Caco-2 (cell line): ENCODE results near the gene CFAP77. TPM values are rescaled to one million over a fixed set of nuclear protein-coding genes. Genes with fewer than 3 reads are reported as not detected.
A peak's percentile ranks its signal among the peaks of the same experiment; 100 is the strongest.

Experiments
- BruUV-seq: library from RNA; stranded (reverse); fragments of 400-500 nt; replicated peaks from 2 replicates; lab custom pipeline; 2021; lab: Mats Ljungman, UMichigan
- CTCF ChIA-PET: fragments of 300-600 bp; sonication (Branson Sonifier 250); formaldehyde crosslinking; loops from one replicate; lab custom pipeline; 2022; ENCODE audit warnings: antibody characterized with exemption; lab: Charles Lee
- POLR2A ChIA-PET: fragments of 300-600 bp; sonication (Branson Sonifier 250); formaldehyde crosslinking; loops from one replicate; lab custom pipeline; 2022; ENCODE audit warnings: antibody characterized with exemption; lab: Charles Lee
- DNase-seq, 2 experiments: peaks; one replicate each; pipeline versions ENCODE4 v3.0.0 to v3.0.0-alpha.2; 2020 to 2022
- H3K27me3 ChIP-seq: replicated peaks from 2 replicates; pipeline ENCODE4 v1.6.0; 2011; ENCODE audit warnings: low read length; ENCODE audit not compliant: control insufficient read depth, insufficient read depth
- H3K36me3 ChIP-seq: 2 replicates; pipeline ENCODE4 v1.5.1; 2011; ENCODE audit warnings: low read length; ENCODE audit not compliant: control insufficient read depth, insufficient read depth
- H3K4me1 ChIP-seq: fragments of 250-450 bp; sonication (Bioruptor Pico); 2 replicates; pipeline ENCODE4 v1.5.1; 2020; ENCODE audit warnings: mild to moderate bottlenecking
- H3K4me3 ChIP-seq: 2 replicates; pipeline ENCODE4 v1.5.1; 2011; ENCODE audit warnings: low read depth, mild to moderate bottlenecking, control low read depth, low read length
- H3K9me3 ChIP-seq: fragments of 250-450 bp; sonication (Bioruptor Pico); 2 replicates; pipeline ENCODE4 v1.5.1; 2020; ENCODE audit warnings: mild to moderate bottlenecking, moderate library complexity
- H3K27ac Mint-ChIP-seq: one replicate; pipeline ENCODE4 v1.8.0; 2022; ENCODE audit warnings: mixed read lengths; ENCODE audit not compliant: unreplicated experiment
- H3K27me3 Mint-ChIP-seq: one replicate; pipeline ENCODE4 v1.8.0; 2022; ENCODE audit warnings: mixed read lengths; ENCODE audit not compliant: insufficient read depth, unreplicated experiment
- H3K36me3 Mint-ChIP-seq: one replicate; pipeline ENCODE4 v1.8.0; 2022; ENCODE audit warnings: mild to moderate bottlenecking, mixed read lengths; ENCODE audit not compliant: insufficient read depth, unreplicated experiment
- H3K4me1 Mint-ChIP-seq: one replicate; pipeline ENCODE4 v1.8.0; 2022; ENCODE audit warnings: low read depth, mixed read lengths; ENCODE audit not compliant: unreplicated experiment
- H3K4me3 Mint-ChIP-seq: one replicate; pipeline ENCODE4 v1.8.0; 2022; ENCODE audit warnings: mild to moderate bottlenecking, moderate library complexity, mixed read lengths; ENCODE audit not compliant: unreplicated experiment
- H3K9me3 Mint-ChIP-seq: one replicate; pipeline ENCODE4 v1.8.0; 2022; ENCODE audit warnings: mixed read lengths; ENCODE audit not compliant: unreplicated experiment
- CTCF ChIP-seq, 2 experiments: fragments of 200-600 bp in 1 of 2; IDR thresholded peaks; 1 replicate in 1 of 2; 2 replicates in 1 of 2; pipeline versions ENCODE4 v1.5.1 to v1.8.0; 2011 to 2022; ENCODE audit warnings: antibody characterized with exemption in 1 of 2, control low read depth in 1 of 2, inconsistent platforms in 1 of 2, low read depth in 1 of 2, low read length in 1 of 2, mild to moderate bottlenecking in 1 of 2, moderate library complexity in 1 of 2; ENCODE audit not compliant: insufficient read depth in 1 of 2, severe bottlenecking in 1 of 2, unreplicated experiment in 1 of 2
- intact Hi-C: fragments of 100-400 bp; cut with micrococcal nuclease; formaldehyde crosslinking; loops from one replicate; pipeline ENCODE4 v1.10.0; 2022; ENCODE audit not compliant: unreplicated experiment
- total RNA-seq: library from RNA; stranded (reverse); gene quantifications from 2 replicates; pipeline ENCODE4 v1.2.3, GENCODE V29; 2022

Gene CFAP77
- total RNA-seq, 1 experiment from 2014 or later, result not detected

DNA sequence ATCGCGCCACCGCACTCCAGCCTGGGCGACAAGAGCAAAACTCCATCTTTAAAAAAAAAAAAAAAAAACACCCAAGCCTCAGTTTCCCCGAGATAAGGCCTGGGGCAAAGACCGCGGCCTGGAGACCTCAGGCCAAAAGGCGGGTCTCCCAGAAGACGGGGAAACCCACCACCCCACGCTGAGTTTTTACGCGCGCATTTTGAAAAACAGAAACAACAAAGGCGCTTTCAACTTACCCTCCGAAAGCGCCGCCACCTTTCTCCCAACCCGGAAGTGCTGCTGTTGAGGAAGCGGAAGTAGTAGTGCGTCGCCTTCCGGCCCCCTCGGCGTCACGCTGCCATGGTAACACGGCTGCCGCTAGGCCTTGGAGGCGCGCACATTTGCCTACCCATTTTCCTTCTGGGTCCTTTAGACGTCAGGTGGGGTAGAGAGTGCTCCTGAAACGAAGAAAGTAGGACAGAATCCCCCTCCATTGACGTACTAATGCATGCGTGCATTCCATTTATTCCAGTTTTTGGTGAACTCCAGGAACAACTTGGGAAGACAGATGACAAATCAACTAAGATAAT is 3.4 kb upstream of the CFAP77 start, which contains the start of gene TTF1:
TTF1 (minus strand) TSS at position 287 of the 569 bp plus-strand sequence. CDS start 4,019 bp downstream, outside the sequence.
- peaks cover 28% of the 10 kb centered on the region for H3K36me3 Mint-ChIP-seq
- intact Hi-C loops, result no loop called here
- no peak for TF ChIP-seq CTCF (IDR thresholded peaks at IDR 0.05; ENCODE audit: insufficient read depth in 1 of 2, low read depth in 1 of 2, low read length in 1 of 2, severe bottlenecking in 1 of 2, unreplicated experiment in 1 of 2)
- Histone ChIP-seq H3K27me3 (no peaks in the 10 kb centered on the region), H3K4me1 (peaks cover 13% of the 10 kb centered on the region), H3K4me3 (peak within 1 kb of the TSS; percentile 61), H3K36me3 (peaks cover 1% of the 10 kb centered on the region; the same call in 1 of the 2 replicates), H3K9me3 (no peaks in the 10 kb centered on the region)
- BruUV-seq, result no TSS peak
- ChIA-PET POLR2A (no interaction called here), CTCF (interaction anchor here (0.7 kb wide), 1 partner anchor 400 kb away, joined by 4 read pairs; no protein-coding TSS in a partner anchor)
- H3K27me3 Mint-ChIP-seq, result no peaks in the 10 kb centered on the region
- peak within 1 kb of the TSS; percentile 89 for H3K4me3 Mint-ChIP-seq
- H3K9me3 Mint-ChIP-seq, result no peaks in the 10 kb centered on the region
- DNase-seq, result peak; percentile 89 to 90
- H3K27ac Mint-ChIP-seq, result peak within 1 kb of the TSS; percentile 94
- H3K4me1 Mint-ChIP-seq, result peaks cover 15% of the 10 kb centered on the region

- Mint-ChIP-seq H3K9me3 (no peaks in the 10 kb centered on the region), H3K36me3 (peaks cover 23% of the 10 kb centered on the region), H3K4me3 (peak overlapping the region; percentile 89), H3K27ac (peak overlapping the region; percentile 94), H3K4me1 (peaks cover 15% of the 10 kb centered on the region), H3K27me3 (no peaks in the 10 kb centered on the region)
- intact Hi-C loops, result no loop called here
- CTCF ChIA-PET, result no interaction called here
- no peaks in the 10 kb centered on the region for H3K9me3 ChIP-seq
- H3K4me3 ChIP-seq, result peak overlapping the region; percentile 61; the same call in 1 of the 2 replicates
- DNase-seq, result no peak
- no peaks in the 10 kb centered on the region for H3K27me3 ChIP-seq
- POLR2A ChIA-PET, result no interaction called here
- peaks cover 13% of the 10 kb centered on the region for H3K4me1 ChIP-seq
- TF ChIP-seq CTCF (IDR thresholded peaks at IDR 0.05; ENCODE audit: insufficient read depth in 1 of 2, low read depth in 1 of 2, low read length in 1 of 2, severe bottlenecking in 1 of 2, unreplicated experiment in 1 of 2), result no peak
- BruUV-seq, result no TSS peak
- peaks cover 1% of the 10 kb centered on the region; the same call in 1 of the 2 replicates for H3K36me3 ChIP-seq
Measured at GRCh38 chr9:132407196-132407595, 2.8 kb upstream of the CFAP77 start.

DNA sequence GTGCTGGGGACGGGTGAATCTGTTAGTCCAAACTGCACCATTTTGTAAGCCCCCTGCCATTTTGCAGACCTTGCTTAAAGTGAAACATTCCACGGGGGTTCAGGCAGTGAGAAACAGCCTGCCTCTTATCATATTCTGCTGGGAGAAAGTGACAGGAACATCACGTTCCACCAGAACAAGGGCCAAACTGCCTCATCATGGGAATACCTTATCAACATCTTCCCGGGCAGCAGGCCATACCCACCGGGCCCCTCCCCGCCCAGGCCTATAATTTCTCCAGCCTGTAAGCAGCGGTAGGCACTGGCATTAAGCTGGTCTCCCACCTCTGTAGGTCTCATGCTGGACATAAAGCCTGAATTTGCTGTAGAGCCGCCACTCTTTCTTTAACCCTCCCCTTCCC is 1.5 kb upstream of the CFAP77 start:
- ChIA-PET POLR2A (no interaction called here), CTCF (no interaction called here)
- Mint-ChIP-seq H3K4me3 (no peak overlapping the region), H3K27me3 (peaks cover 5% of the 10 kb centered on the region), H3K27ac (no peak overlapping the region), H3K9me3 (no peaks in the 10 kb centered on the region), H3K36me3 (peaks cover 9% of the 10 kb centered on the region), H3K4me1 (peaks cover 15% of the 10 kb centered on the region)
- DNase-seq, result no peak
- H3K36me3 ChIP-seq, result peaks cover 1% of the 10 kb centered on the region; the same call in 1 of the 2 replicates
- no peaks in the 10 kb centered on the region for H3K27me3 ChIP-seq
- no TSS peak for BruUV-seq
- H3K9me3 ChIP-seq, result no peaks in the 10 kb centered on the region
- no peak overlapping the region for H3K4me3 ChIP-seq
- no peak for TF ChIP-seq CTCF (IDR thresholded peaks at IDR 0.05; ENCODE audit: insufficient read depth in 1 of 2, low read depth in 1 of 2, low read length in 1 of 2, severe bottlenecking in 1 of 2, unreplicated experiment in 1 of 2)
- H3K4me1 ChIP-seq, result peaks cover 13% of the 10 kb centered on the region
- intact Hi-C loops, result no loop called here
